Measurements from ENCODE around the gene PDLIM4. TPM values are rescaled to one million over a fixed set of nuclear protein-coding genes. Genes with fewer than 3 reads are reported as not detected.

PDLIM4 gene
- total RNA-seq, 4 donors from 2014 or later = 4.6 to 27.2 (median 18.5) TPM

DNA sequence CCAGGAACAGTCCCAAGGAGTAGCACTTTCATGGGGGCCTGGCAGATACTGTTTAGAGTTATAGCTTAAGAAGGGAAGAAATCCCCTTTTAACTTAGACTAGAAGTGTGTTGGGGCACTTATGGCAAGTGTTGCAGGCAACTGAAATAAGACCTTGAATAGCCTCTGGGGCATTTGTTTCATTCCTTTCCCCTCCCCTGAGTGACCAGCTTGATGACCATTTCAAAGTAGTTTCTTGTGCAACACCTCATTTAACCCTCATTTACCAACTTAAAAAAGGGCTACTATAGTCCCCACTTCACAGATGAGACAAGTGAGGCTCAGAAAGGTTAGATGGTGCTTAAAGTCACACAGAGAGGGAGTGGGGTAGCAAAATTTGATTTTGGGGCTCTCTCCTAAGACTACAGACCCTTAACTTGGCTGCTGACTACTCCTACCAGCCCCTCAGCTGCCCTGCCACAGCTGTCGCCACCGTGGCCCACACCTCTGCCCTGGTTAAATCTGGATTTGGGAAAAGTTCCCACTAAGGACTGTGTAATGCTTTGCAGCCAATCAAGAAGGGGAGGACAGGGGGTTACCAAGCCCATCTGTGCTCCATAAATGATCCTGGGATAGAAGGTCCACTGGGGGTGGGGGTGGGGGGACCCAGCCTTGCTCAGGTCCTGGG, 5.5 kb downstream of the PDLIM4 start:
- Histone ChIP-seq H3K27me3 (no peaks in the 10 kb centered on the region), H3K4me3 (no peak overlapping the region), H3K9me3 (no peaks in the 10 kb centered on the region), H3K36me3 (peaks cover 0 to 4% (median 0%) of the 10 kb centered on the region in 3 donors), H3K4me1 (peaks cover 0 to 78% (median 5%) of the 10 kb centered on the region in 4 donors), H3K27ac (peak overlapping the region in 2 of 4 donors; percentile 31 to 97)
- TF ChIP-seq, protein P1, sequence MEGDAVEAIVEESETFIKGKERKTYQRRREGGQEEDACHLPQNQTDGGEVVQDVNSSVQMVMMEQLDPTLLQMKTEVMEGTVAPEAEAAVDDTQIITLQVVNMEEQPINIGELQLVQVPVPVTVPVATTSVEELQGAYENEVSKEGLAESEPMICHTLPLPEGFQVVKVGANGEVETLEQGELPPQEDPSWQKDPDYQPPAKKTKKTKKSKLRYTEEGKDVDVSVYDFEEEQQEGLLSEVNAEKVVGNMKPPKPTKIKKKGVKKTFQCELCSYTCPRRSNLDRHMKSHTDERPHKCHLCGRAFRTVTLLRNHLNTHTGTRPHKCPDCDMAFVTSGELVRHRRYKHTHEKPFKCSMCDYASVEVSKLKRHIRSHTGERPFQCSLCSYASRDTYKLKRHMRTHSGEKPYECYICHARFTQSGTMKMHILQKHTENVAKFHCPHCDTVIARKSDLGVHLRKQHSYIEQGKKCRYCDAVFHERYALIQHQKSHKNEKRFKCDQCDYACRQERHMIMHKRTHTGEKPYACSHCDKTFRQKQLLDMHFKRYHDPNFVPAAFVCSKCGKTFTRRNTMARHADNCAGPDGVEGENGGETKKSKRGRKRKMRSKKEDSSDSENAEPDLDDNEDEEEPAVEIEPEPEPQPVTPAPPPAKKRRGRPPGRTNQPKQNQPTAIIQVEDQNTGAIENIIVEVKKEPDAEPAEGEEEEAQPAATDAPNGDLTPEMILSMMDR (IDR thresholded peaks at IDR 0.05) = no peak
- TF ChIP-seq POLR2A (IDR thresholded peaks at IDR 0.05) = no peak
- DNase-seq = no peak

DNA sequence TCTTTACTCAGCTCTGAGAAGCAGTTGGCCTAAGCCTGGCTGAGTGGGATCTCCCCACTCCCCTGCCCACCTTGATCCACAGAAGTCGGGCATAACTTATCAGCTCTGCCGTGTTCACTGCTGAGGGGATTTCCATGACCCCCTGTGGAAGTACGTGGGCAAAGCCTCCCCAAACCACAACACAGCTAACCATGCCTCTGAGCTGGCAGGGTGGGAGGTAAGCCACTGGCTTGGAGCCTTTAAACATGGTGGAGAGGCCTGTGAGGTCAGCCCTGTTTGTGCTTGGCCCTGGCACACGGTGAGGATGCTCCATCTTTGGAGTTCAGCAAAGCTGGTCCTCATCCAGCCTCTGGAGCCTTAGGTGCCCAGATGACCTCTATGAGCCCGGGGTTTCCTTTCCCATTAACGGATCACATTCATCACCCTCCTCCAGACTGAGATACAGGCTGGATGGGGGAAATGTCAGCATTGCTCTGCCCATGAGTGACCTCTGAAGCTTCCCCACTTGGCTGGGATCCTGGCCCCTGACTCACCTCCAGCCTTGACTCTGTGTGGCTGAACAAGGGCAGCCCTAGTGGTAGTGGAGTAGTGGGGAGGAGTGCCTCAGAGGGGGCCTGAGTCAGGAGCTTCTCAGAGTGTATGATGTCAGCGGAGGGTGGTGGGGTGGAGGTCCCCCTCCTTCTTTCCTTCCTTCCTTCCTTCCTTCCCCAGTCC, 6.2 kb downstream of the PDLIM4 start:
- Histone ChIP-seq H3K27me3 (no peaks in the 10 kb centered on the region), H3K9me3 (no peaks in the 10 kb centered on the region), H3K4me1 (peaks cover 0 to 73% (median 5%) of the 10 kb centered on the region in 4 donors), H3K4me3 (no peak overlapping the region), H3K36me3 (peaks cover 0 to 4% (median 0%) of the 10 kb centered on the region in 3 donors), H3K27ac (peak overlapping the region; percentile 0 to 90 (median 60))
- DNase-seq = peak; percentile 17 to 50 (median 50)
- TF ChIP-seq, protein P1 (IDR thresholded peaks at IDR 0.05) = no peak
- no peak for TF ChIP-seq POLR2A (IDR thresholded peaks at IDR 0.05)

DNA sequence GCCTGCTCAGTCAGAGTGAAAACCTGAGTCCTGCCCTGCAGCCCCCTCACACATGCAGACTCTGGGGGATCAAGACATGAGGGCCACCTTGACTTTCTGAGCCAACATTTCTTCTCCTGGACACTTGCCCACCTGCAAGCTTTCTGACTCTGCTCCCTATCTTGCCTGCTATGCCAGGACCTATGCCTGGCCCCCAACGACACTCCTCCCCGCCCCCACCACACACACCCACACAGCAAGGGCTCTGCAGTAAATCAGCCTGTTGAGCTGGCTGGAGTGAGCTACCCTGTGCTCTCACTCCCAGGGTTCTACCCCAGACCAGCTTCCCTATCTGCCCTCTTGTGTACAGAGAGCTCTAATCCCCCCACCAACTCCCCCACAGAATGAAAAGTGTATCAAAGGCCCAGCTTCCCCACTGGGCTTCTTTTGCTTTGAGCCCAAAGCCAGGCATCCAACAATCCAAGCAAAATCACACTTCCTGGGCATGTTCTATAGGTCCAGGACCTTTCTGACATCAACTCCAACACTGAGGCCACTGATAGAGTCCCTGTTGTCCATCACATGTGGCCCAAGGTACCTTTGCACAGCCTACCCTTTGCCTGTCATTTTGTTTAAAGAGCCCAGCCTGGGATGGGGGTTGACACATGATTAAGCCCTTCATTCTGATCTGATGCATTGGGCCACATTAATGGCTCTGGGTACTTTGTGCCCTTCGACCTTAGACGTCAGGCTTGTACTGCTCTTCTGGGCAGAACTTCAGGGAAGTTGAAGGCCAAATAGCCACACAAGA, 7.2 kb downstream of the PDLIM4 start:
- no peak overlapping the region for H3K4me3 ChIP-seq
- DNase-seq = peak in 2 of 3 donors; percentile 8 to 26
- H3K4me1 ChIP-seq = peaks cover 0 to 65% (median 5%) of the 10 kb centered on the region in 4 donors
- TF ChIP-seq, protein P1 (IDR thresholded peaks at IDR 0.05) = no peak
- TF ChIP-seq POLR2A (IDR thresholded peaks at IDR 0.05) = no peak
- peak overlapping the region; percentile 34 to 90 (median 80) for H3K27ac ChIP-seq
- no peaks in the 10 kb centered on the region for H3K9me3 ChIP-seq
- H3K36me3 ChIP-seq = peaks cover 0 to 4% (median 0%) of the 10 kb centered on the region in 3 donors
- H3K27me3 ChIP-seq = no peaks in the 10 kb centered on the region

DNA sequence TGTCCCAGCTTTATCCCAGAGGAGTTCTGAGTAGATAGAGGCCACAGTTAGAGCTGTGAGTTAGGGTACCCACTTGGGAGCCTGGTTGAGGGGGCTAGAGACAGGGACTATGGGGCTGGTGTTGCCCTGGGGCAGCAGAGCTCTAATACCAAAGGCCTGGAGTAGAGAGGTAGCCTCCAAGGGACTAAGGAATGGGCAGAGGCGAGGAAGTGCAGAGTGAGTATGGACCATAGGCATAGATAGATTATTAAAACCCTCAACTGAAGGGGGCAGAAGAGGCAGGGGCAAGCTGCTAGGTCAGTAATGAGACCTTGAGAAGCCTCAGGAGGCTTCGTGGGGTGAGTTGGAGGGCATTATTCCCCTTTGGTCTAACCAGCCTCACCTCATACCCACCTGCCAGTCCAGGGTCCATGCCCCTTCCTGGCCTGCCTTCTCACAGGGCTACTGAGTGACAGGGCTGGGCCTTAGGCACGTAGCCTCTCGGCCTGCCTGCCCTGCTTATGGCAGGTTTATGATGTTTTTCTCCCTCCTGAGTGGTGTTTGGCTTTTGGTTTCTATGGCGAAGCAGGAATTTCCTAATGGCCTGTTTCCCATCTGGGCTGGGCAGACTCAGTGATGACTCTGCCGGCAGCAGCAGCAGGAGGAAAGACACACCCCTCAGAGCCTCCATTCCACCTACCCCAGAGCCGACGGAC, 8.0 kb downstream of the PDLIM4 start:
- Histone ChIP-seq H3K4me1 (peaks cover 0 to 57% (median 5%) of the 10 kb centered on the region in 4 donors), H3K36me3 (peaks cover 0 to 4% (median 0%) of the 10 kb centered on the region in 3 donors)
- TF ChIP-seq POLR2A (IDR thresholded peaks at IDR 0.05) = no peak
- TF ChIP-seq, protein P1 (IDR thresholded peaks at IDR 0.05) = no peak

More for the DNA sequence above, 8.0 kb downstream of the PDLIM4 start:
- no peak overlapping the region for H3K4me3 ChIP-seq
- H3K27me3 ChIP-seq = no peaks in the 10 kb centered on the region
- no peaks in the 10 kb centered on the region for H3K9me3 ChIP-seq
- H3K27ac ChIP-seq = peak overlapping the region; percentile 34 to 90 (median 80)
- peak in 2 of 3 donors; percentile 71 to 79 for DNase-seq

All from Peyer's patch (tissue), 4 donors.